IMR-90 (cell line): ENCODE measurements around the gene F10. TPM values are rescaled to one million over a fixed set of nuclear protein-coding genes. Genes with fewer than 3 reads are reported as not detected.

ENCODE experiments used
- ATAC-seq: fragments of 200-7000 bp; cut with Tn5 transposase; 2 replicates; pipeline ENCODE4 v1.9.1; 2020; ENCODE audit warnings: low read depth, mild to moderate bottlenecking, moderate library complexity
- BruUV-seq: library from RNA; stranded (reverse); fragments of 400-500 nt; replicated peaks from 2 replicates; lab custom pipeline; 2021; lab: Mats Ljungman, UMichigan
- CTCF ChIA-PET: fragments of 300-600 bp; formaldehyde crosslinking; extraction: SDS; loops from one replicate; lab custom pipeline; 2021; ENCODE audit warnings: antibody characterized with exemption; lab: Yijun Ruan, JAX
- POLR2A ChIA-PET: fragments of 300-600 bp; sonication (Branson Sonifier 250); formaldehyde crosslinking; loops from one replicate; lab custom pipeline; 2022; ENCODE audit warnings: antibody characterized with exemption; ENCODE audit not compliant: unreplicated experiment; lab: Charles Lee
- DNase-seq: peaks from one replicate; pipeline ENCODE4 v3.0.0; 2013
- H2AFZ ChIP-seq: replicated peaks from 2 replicates; pipeline ENCODE3; 2013; ENCODE audit warnings: low read length, mild to moderate bottlenecking; ENCODE audit not compliant: poor library complexity
- H2AK5ac ChIP-seq: 2 replicates; pipeline ENCODE4 v1.6.1; 2013; ENCODE audit warnings: low read depth, low read length, inconsistent platforms
- H2AK9ac ChIP-seq: replicated peaks from 2 replicates; pipeline ENCODE3; 2013; ENCODE audit warnings: mild to moderate bottlenecking, low read depth, low read length, moderate library complexity; ENCODE audit not compliant: poor library complexity
- H2BK120ac ChIP-seq: 2 replicates; pipeline ENCODE4 v1.6.1; 2013; ENCODE audit warnings: low read depth, low read length, inconsistent platforms
- H2BK15ac ChIP-seq: 3 replicates; pipeline ENCODE4 v1.6.1; 2013; ENCODE audit warnings: low read depth, low read length, inconsistent platforms
- H2BK20ac ChIP-seq: 2 replicates; pipeline ENCODE4 v1.6.1; 2013; ENCODE audit warnings: low read depth, mild to moderate bottlenecking, inconsistent platforms, low read length, moderate library complexity
- H2BK5ac ChIP-seq: 2 replicates; pipeline ENCODE4 v1.6.1; 2013; ENCODE audit warnings: mild to moderate bottlenecking, low read depth, low read length, inconsistent platforms; ENCODE audit not compliant: poor library complexity, severe bottlenecking
- H3K14ac ChIP-seq: replicated peaks from 2 replicates; pipeline ENCODE4 v1.6.1; 2013; ENCODE audit warnings: low read depth, low read length, inconsistent platforms
- H3K18ac ChIP-seq: 2 replicates; pipeline ENCODE4 v1.6.1; 2013; ENCODE audit warnings: low read depth, low read length, control low read depth
- H3K23ac ChIP-seq: 2 replicates; pipeline ENCODE4 v1.6.1; 2013; ENCODE audit warnings: low read depth, low read length, inconsistent platforms
- H3K27ac ChIP-seq: 2 replicates; pipeline ENCODE4 v1.5.1; 2013; ENCODE audit warnings: mild to moderate bottlenecking, control low read depth, low read length; ENCODE audit not compliant: insufficient read depth
- H3K27me3 ChIP-seq: 2 replicates; pipeline ENCODE4 v1.6.1; 2013; ENCODE audit warnings: low read length; ENCODE audit not compliant: control insufficient read depth, insufficient read depth
- H3K36me3 ChIP-seq: 2 replicates; pipeline ENCODE4 v1.6.1; 2013; ENCODE audit warnings: low read length, mixed read lengths; ENCODE audit not compliant: control insufficient read depth, insufficient read depth
- H3K4ac ChIP-seq: 2 replicates; pipeline ENCODE4 v1.6.1; 2013; ENCODE audit warnings: low read depth, low read length, inconsistent platforms
- H3K4me1 ChIP-seq: 2 replicates; pipeline ENCODE4 v1.6.1; 2013; ENCODE audit warnings: low read length, mixed read lengths; ENCODE audit not compliant: control insufficient read depth, insufficient read depth
- H3K4me2 ChIP-seq: 2 replicates; pipeline ENCODE4 v1.6.1; 2013; ENCODE audit warnings: low read depth, mild to moderate bottlenecking, control low read depth, low read length, moderate library complexity
- H3K4me3 ChIP-seq: 2 replicates; pipeline ENCODE4 v1.5.1; 2013; ENCODE audit warnings: low read depth, mild to moderate bottlenecking, control low read depth, low read length, moderate library complexity; ENCODE audit not compliant: insufficient read depth
- H3K56ac ChIP-seq: 2 replicates; pipeline ENCODE4 v1.6.1; 2013; ENCODE audit warnings: low read length, inconsistent platforms; ENCODE audit not compliant: insufficient read depth; ENCODE audit errors: extremely low read depth
- H3K79me1 ChIP-seq, 2 experiments: 2 replicates each; pipeline ENCODE4 v1.6.1; 2013; ENCODE audit warnings: low read length in 2 of 2, inconsistent platforms in 1 of 2, low read depth in 1 of 2
- H3K9ac ChIP-seq: 2 replicates; pipeline ENCODE4 v1.6.1; 2013; ENCODE audit warnings: low read depth, low read length, control low read depth
- H3K9me1 ChIP-seq: 2 replicates; pipeline ENCODE4 v1.6.1; 2013; ENCODE audit warnings: low read length, inconsistent platforms; ENCODE audit not compliant: insufficient read depth
- H3K9me3 ChIP-seq: 2 replicates; pipeline ENCODE4 v1.6.1; 2013; ENCODE audit warnings: low read length; ENCODE audit not compliant: control insufficient read depth, insufficient read depth
- H4K20me1 ChIP-seq: 2 replicates; pipeline ENCODE4 v1.6.1; 2013; ENCODE audit warnings: low read length, inconsistent platforms; ENCODE audit not compliant: insufficient read depth
- H4K5ac ChIP-seq: 2 replicates; pipeline ENCODE4 v1.6.1; 2013; ENCODE audit warnings: mild to moderate bottlenecking, low read depth, low read length, control low read depth
- H4K8ac ChIP-seq, 2 experiments: 2 replicates each; pipeline ENCODE4 v1.6.1; 2013; ENCODE audit warnings: low read depth in 2 of 2, low read length in 2 of 2, control low read depth in 1 of 2, inconsistent platforms in 1 of 2
- H4K91ac ChIP-seq: 2 replicates; pipeline ENCODE4 v1.6.1; 2013; ENCODE audit warnings: low read depth, low read length, inconsistent platforms; ENCODE audit not compliant: insufficient read depth
- BHLHE40 ChIP-seq: fragments of 150-350 bp; IDR thresholded peaks from 2 replicates; pipeline ENCODE4 v1.6.1; 2016; ENCODE audit warnings: mild to moderate bottlenecking, low read depth, low read length
- CEBPB ChIP-seq: IDR thresholded peaks from 2 replicates; pipeline ENCODE4 v1.6.1; 2012; ENCODE audit warnings: low read depth, low read length, improper control_type of control experiment
- CHD1 ChIP-seq: IDR thresholded peaks from 2 replicates; pipeline ENCODE4 v1.6.1; 2012; ENCODE audit warnings: low read depth, low read length, improper control_type of control experiment
- FOS ChIP-seq: fragments of 150-350 bp; IDR thresholded peaks from 2 replicates; pipeline ENCODE4 v1.6.1; 2016; ENCODE audit warnings: low read depth, low read length
- MXI1 ChIP-seq: IDR thresholded peaks from 2 replicates; pipeline ENCODE4 v1.6.1; 2012; ENCODE audit warnings: low read depth, mild to moderate bottlenecking, low read length, moderate library complexity, borderline replicate concordance
- NFE2L2 ChIP-seq: fragments of 150-350 bp; IDR thresholded peaks from 2 replicates; pipeline ENCODE4 v1.6.1; 2016; ENCODE audit warnings: low read depth, mild to moderate bottlenecking, low read length
- POLR2A ChIP-seq: IDR thresholded peaks from 2 replicates; pipeline ENCODE4 v1.6.1; 2012; ENCODE audit warnings: mild to moderate bottlenecking, low read depth, low read length
- RAD21 ChIP-seq: IDR thresholded peaks from 2 replicates; pipeline ENCODE4 v1.6.1; 2012; ENCODE audit warnings: low read length, improper control_type of control experiment
- RCOR1 ChIP-seq: IDR thresholded peaks from 2 replicates; pipeline ENCODE4 v1.6.1; 2012; ENCODE audit warnings: mild to moderate bottlenecking, low read length, improper control_type of control experiment; ENCODE audit not compliant: insufficient replicate concordance
- WGBS, 2 experiments: methylation state at CpG; one replicate each; pipeline versions ENCODE4 v1.1.5 to v1.1.7; 2013; ENCODE audit warnings: missing lambda C conversion rate in 2 of 2; ENCODE audit not compliant: insufficient read length in 1 of 2; ENCODE audit errors: extremely low coverage in 2 of 2; 5-methylcytosine and 5-hydroxymethylcytosine counted together
- dilution Hi-C: fragments of 300-500 bp; cut with HindIII; formaldehyde crosslinking; loops from one replicate; pipeline ENCODE4 v1.14.3; 2018; ENCODE audit warnings: low sequenced_read_pairs; ENCODE audit not compliant: unreplicated experiment
- in situ Hi-C: fragments of 300-500 bp; cut with MboI; formaldehyde crosslinking; loops from 3 replicates; pipeline ENCODE4 v1.14.3; 2019; ENCODE audit warnings: low sequenced_read_pairs, inconsistent platforms, mixed read lengths
- intact Hi-C: fragments of 100-400 bp; cut with micrococcal nuclease; formaldehyde crosslinking; loops from 2 replicates; pipeline ENCODE4 v1.10.0; 2022
- polyA plus RNA-seq, 3 experiments: library from polyadenylated mRNA; depleted of rRNA; stranded (reverse); fragments of >200 nt; gene quantifications; 2 replicates each; pipeline ENCODE4 v1.2.3, GENCODE V29; 2012; ENCODE audit warnings: low replicate concordance in 1 of 3
- total RNA-seq: library from RNA; depleted of rRNA; stranded (reverse); fragments of >200 nt; gene quantifications from 2 replicates; pipeline ENCODE4 v1.2.3, GENCODE V29; 2012

Gene F10
- total and polyA plus RNA-seq, 2 of the 4 experiments (the other 2 are of a cell fraction) = 9.1 to 19.5 TPM

DNA sequence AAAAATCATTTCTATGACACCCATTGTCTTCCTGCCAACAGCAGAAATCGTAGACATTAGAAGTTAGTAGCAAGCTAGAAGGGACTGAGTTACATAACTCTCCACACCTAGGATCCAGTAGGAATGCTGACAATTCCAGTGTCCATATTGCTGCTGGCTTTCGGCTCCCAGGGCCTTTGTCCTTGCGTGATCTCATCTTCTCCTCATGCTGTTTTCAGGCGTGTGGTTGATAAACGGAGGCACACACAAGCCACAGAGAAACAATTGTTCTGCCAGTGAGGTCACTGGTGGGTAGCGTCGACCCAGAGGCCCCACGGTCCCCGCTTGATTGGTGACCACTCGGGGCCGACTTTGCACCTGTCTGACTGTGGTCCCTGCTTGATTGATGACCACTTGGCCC, 48.7 kb upstream of the F10 start:
- Histone ChIP-seq H4K20me1 (no peaks in the 10 kb centered on the region), H3K9me1 (no peaks in the 10 kb centered on the region), H3K56ac (no peak overlapping the region), H2AFZ (no peak overlapping the region), H3K23ac (no peak overlapping the region), H3K14ac (no peak overlapping the region), H4K8ac (no peak overlapping the region), H2BK20ac (no peak overlapping the region), H3K9ac (no peak overlapping the region), H3K18ac (no peak overlapping the region), H3K27ac (no peak overlapping the region), H3K79me1 (no peaks in the 10 kb centered on the region), H3K36me3 (no peaks in the 10 kb centered on the region), H4K5ac (no peak overlapping the region), H2BK5ac (no peak overlapping the region), H3K4ac (no peak overlapping the region), H2BK15ac (no peak overlapping the region), H3K27me3 (peaks cover 25% of the 10 kb centered on the region), H2AK9ac (no peak overlapping the region), H3K4me2 (no peak overlapping the region), H3K9me3 (no peaks in the 10 kb centered on the region), H4K91ac (no peak overlapping the region), H2AK5ac (no peak overlapping the region), H3K4me1 (no peaks in the 10 kb centered on the region; the same call in 1 of the 2 replicates), H3K4me3 (no peak overlapping the region), H2BK120ac (no peak overlapping the region)
- 95% methylated on average over 5 of the region's 11 CpGs; no CpG with 5 or more reads in 1 of the 2 experiments for WGBS, 2 experiments
- DNase-seq = no peak
- BruUV-seq = no TSS peak
- intact Hi-C loops = no loop called here
- dilution Hi-C loops = no loop called here
- ChIA-PET CTCF (no interaction called here), POLR2A (no interaction called here)
- in situ Hi-C loops = no loop called here
- no peak for TF ChIP-seq FOS
- TF ChIP-seq RCOR1 = no peak
- TF ChIP-seq POLR2A = no peak
- TF ChIP-seq BHLHE40 = no peak
- no peak for TF ChIP-seq NFE2L2
- no peak for TF ChIP-seq MXI1
- TF ChIP-seq CHD1 = no peak
- no peak for TF ChIP-seq CEBPB
- no peak for TF ChIP-seq RAD21
- ATAC-seq = no peak
